A549 (cell line): ENCODE results near the gene XPO1. TPM values are rescaled to one million over a fixed set of nuclear protein-coding genes. Genes with fewer than 3 reads are reported as not detected.
A peak's percentile ranks its signal among the peaks of the same experiment; 100 is the strongest.

Experiments used
- ATAC-seq, 2 experiments: fragments of 200-7000 bp in 1 of 2; fragments of >200 bp in 1 of 2; cut with Nextera tagmentation in 1 of 2; cut with Tn5 transposase in 1 of 2; 3 replicates each; pipeline versions ENCODE4 v1.8.0 to v1.9.1; 2018 to 2020; ENCODE audit warnings: mild to moderate bottlenecking in 1 of 2, moderate library complexity in 1 of 2
- CTCF ChIA-PET: fragments of 300-600 bp; sonication (Branson Sonifier 250); formaldehyde crosslinking; extraction: SDS; loops from one replicate; lab custom pipeline; 2021; ENCODE audit warnings: antibody characterized with exemption, inconsistent platforms; lab: Yijun Ruan, JAX
- POLR2A ChIA-PET: fragments of 350-600 bp; formaldehyde crosslinking; extraction: SDS; loops from one replicate; lab custom pipeline; 2021; ENCODE audit warnings: antibody characterized with exemption, inconsistent platforms; lab: Yijun Ruan, JAX
- DNase-seq, 2 experiments: peaks; one replicate each; pipeline versions ENCODE4 v3.0.0 to v3.0.0-alpha.2; 2011 to 2016; ENCODE audit warnings: low read depth in 1 of 2, low spot score in 1 of 2
- FAIRE-seq: peaks from 2 replicates; lab custom pipeline; 2011; peaks lifted over from hg19 to GRCh38; lab: Jason Lieb, UNC
- H3K27ac ChIP-seq, 2 experiments: fragments of >200 bp; sonication (Bioruptor Twin); formaldehyde crosslinking; 3 replicates each; pipeline ENCODE4 v1.5.1; 2016 to 2017
- H3K4me1 ChIP-seq: fragments of >200 bp; sonication (Bioruptor Twin); formaldehyde crosslinking; 3 replicates; pipeline ENCODE4 v1.6.1; 2016
- H3K4me2 ChIP-seq: fragments of >200 bp; sonication (Bioruptor Twin); formaldehyde crosslinking; 3 replicates; pipeline ENCODE4 v1.6.1; 2016
- H3K4me3 ChIP-seq: fragments of >200 bp; sonication (Bioruptor Twin); formaldehyde crosslinking; 3 replicates; pipeline ENCODE4 v1.5.1; 2016
- H3K9me3 ChIP-seq: fragments of >200 bp; sonication (Bioruptor Twin); formaldehyde crosslinking; 3 replicates; pipeline ENCODE4 v1.6.1; 2016
- ATOH8 ChIP-seq: fragments of 250-450 bp; sonication (Bioruptor Pico); IDR thresholded peaks from 2 replicates; pipeline ENCODE4 v1.5.0; 2020; ENCODE audit warnings: low read depth, mild to moderate bottlenecking, moderate library complexity
- CBX2 ChIP-seq: fragments of 200-600 bp; sonication (generic); IDR thresholded peaks from 2 replicates; pipeline ENCODE4 v1.6.1; 2016; ENCODE audit warnings: low read depth, mild to moderate bottlenecking, borderline replicate concordance
- CEBPB ChIP-seq, 2 experiments: fragments of >200 bp in 1 of 2; sonication (Bioruptor Twin) in 1 of 2; formaldehyde crosslinking in 1 of 2; IDR thresholded peaks; 2 replicates each; pipeline ENCODE4 v1.6.1; 2012 to 2016
- CHD2 ChIP-seq: fragments of 150-350 bp; IDR thresholded peaks from 2 replicates; pipeline ENCODE4 v1.6.1; 2014; ENCODE audit warnings: low read length; ENCODE audit not compliant: partially characterized antibody
- E2F6 ChIP-seq: IDR thresholded peaks from 2 replicates; pipeline ENCODE4 v1.6.1; 2012; ENCODE audit warnings: low read depth, borderline replicate concordance
- EHF ChIP-seq: fragments of 250-450 bp; sonication (Bioruptor Pico); IDR thresholded peaks from 2 replicates; pipeline ENCODE4 v1.5.0; 2020; ENCODE audit warnings: mild to moderate bottlenecking
- EHMT2 ChIP-seq: fragments of 200-600 bp; sonication (generic); IDR thresholded peaks from 2 replicates; pipeline ENCODE4 v1.6.1; 2016; ENCODE audit warnings: antibody characterized with exemption, low read depth, mild to moderate bottlenecking, moderate library complexity
- EP300 ChIP-seq, 2 experiments: fragments of >200 bp; sonication (Bioruptor Twin); formaldehyde crosslinking; IDR thresholded peaks; 2 replicates in 1 of 2; 3 replicates in 1 of 2; pipeline ENCODE4 v1.6.1; 2016 to 2017
- FOSL2 ChIP-seq, 2 experiments: fragments of 450-650 bp in 1 of 2; fragments of >200 bp in 1 of 2; sonication (Bioruptor Twin) in 1 of 2; formaldehyde crosslinking; IDR thresholded peaks; 2 replicates each; pipeline versions ENCODE4 v1.5.0 to v1.6.1; 2016 to 2020; ENCODE audit warnings: mild to moderate bottlenecking in 1 of 2, moderate library complexity in 1 of 2
- HDAC2 ChIP-seq: fragments of 200-600 bp; sonication (generic); IDR thresholded peaks from 2 replicates; pipeline ENCODE4 v1.6.1; 2016
- HMGXB4 ChIP-seq: fragments of 250-450 bp; sonication (Bioruptor Pico); IDR thresholded peaks from 2 replicates; pipeline ENCODE4 v1.5.0; 2021; ENCODE audit warnings: mild to moderate bottlenecking, moderate library complexity, borderline replicate concordance
- HOXA7 ChIP-seq: fragments of 250-450 bp; sonication (Bioruptor Pico); IDR thresholded peaks from 2 replicates; pipeline ENCODE4 v1.5.0; 2020; ENCODE audit warnings: mild to moderate bottlenecking, moderate library complexity
- HOXB13 ChIP-seq: fragments of 250-450 bp; sonication (Bioruptor Pico); IDR thresholded peaks from 2 replicates; pipeline ENCODE4 v1.5.0; 2020; ENCODE audit warnings: low read depth, mild to moderate bottlenecking, moderate library complexity
- HOXB5 ChIP-seq: fragments of 250-450 bp; sonication (Bioruptor Pico); IDR thresholded peaks from 2 replicates; pipeline ENCODE4 v1.5.0; 2020; ENCODE audit warnings: mild to moderate bottlenecking, moderate library complexity
- KDM5A ChIP-seq: fragments of 200-600 bp; sonication (generic); IDR thresholded peaks from 2 replicates; pipeline ENCODE4 v1.6.1; 2016; ENCODE audit warnings: antibody characterized with exemption, mild to moderate bottlenecking
- NR3C1 ChIP-seq: fragments of >200 bp; sonication (Bioruptor Twin); formaldehyde crosslinking; IDR thresholded peaks from 3 replicates; pipeline ENCODE4 v1.6.1; 2017
- RCOR1 ChIP-seq: fragments of 150-350 bp; IDR thresholded peaks from 2 replicates; pipeline ENCODE4 v1.6.1; 2014; ENCODE audit warnings: antibody characterized with exemption, low read length, low read depth
- RNF2 ChIP-seq: fragments of 200-600 bp; sonication (generic); IDR thresholded peaks from 2 replicates; pipeline ENCODE4 v1.6.1; 2016; ENCODE audit warnings: low read depth, mild to moderate bottlenecking, antibody characterized with exemption, moderate library complexity, borderline replicate concordance
- SREBF2 ChIP-seq: fragments of 450-650 bp; IDR thresholded peaks from 2 replicates; pipeline ENCODE4 v1.6.1; 2014; ENCODE audit warnings: mild to moderate bottlenecking, moderate library complexity
- ZNF302 ChIP-seq: fragments of 250-450 bp; sonication (Bioruptor Pico); IDR thresholded peaks from 2 replicates; pipeline ENCODE4 v1.9.0; 2021; ENCODE audit warnings: inconsistent platforms, mild to moderate bottlenecking, moderate library complexity
- WGBS: methylation state at CpG from one replicate; pipeline ENCODE4 v1.1.6; 2017; ENCODE audit errors: missing lambda C conversion rate; 5-methylcytosine and 5-hydroxymethylcytosine counted together
- polyA plus RNA-seq, 4 experiments: library from polyadenylated mRNA; depleted of rRNA in 3 of 4; stranded (reverse); fragments of >200 nt; fragmentation: RNase III in 1 of 4; extraction: RNeasy Plus Mini Kit Qiagen cat#74134 plus additional on column Dnase treatment in 1 of 4; gene quantifications; 2 replicates in 3 of 4; 3 replicates in 1 of 4; pipeline ENCODE4 v1.2.3, GENCODE V29; 2011 to 2017

The XPO1 gene
- polyA plus RNA-seq, 2 of the 4 experiments (the other 2 are of a cell fraction) = 152 to 216 TPM

- peak overlapping the region; percentile 97 to 98 for H3K27ac ChIP-seq
- DNase-seq = peak in 1 of 2 experiments; percentile 30
- H3K4me1 ChIP-seq = peaks cover 40% of the 10 kb centered on the region
- CTCF ChIA-PET = no interaction called here
- no peaks in the 10 kb centered on the region for H3K9me3 ChIP-seq
- 0 out of 4 replicates have a peak, but pooled peaks of 1 of the 2 experiments have one; percentile 5 for TF ChIP-seq CEBPB (IDR thresholded peaks at IDR 0.05)
- no peak for TF ChIP-seq HDAC2
- TF ChIP-seq, all 56 proteins: peak for 1
- FAIRE-seq (no peak), ATAC-seq (peak in 1 of 2 experiments; percentile 2; a peak in 3 of 6 replicates)
- WGBS = 2% methylated on average over 9 of the region's 9 CpGs
- peak overlapping the region; percentile 83 for H3K4me3 ChIP-seq
- H3K4me2 ChIP-seq = peak overlapping the region; percentile 84
- POLR2A ChIA-PET = interaction anchor here (3.9 kb wide), 1 partner anchor 228 kb away, joined by 32 read pairs; no protein-coding TSS in a partner anchor
These were observed 2.0 kb downstream of the XPO1 start for GRCh38 chr2:61536180-61536571.

GRCh38 chr2:61535449-61535848 is 2.7 kb downstream of the XPO1 start:
- ChIA-PET POLR2A (interaction anchor here (1.7 kb wide), 1 partner anchor 318 kb away, joined by 4 read pairs; the partner anchor contains the start of gene FAM161A), CTCF (interaction anchor here (0.9 to 1.9 kb wide), 2 partner anchors 86 to 100 kb away, joined by 3 to 9 read pairs; no protein-coding TSS in a partner anchor)
- TF ChIP-seq FOSL2 (IDR thresholded peaks at IDR 0.05) (no peak), FOSL2 (CRISPR knock-in tag; IDR thresholded peaks at IDR 0.05) (peak; percentile 75), CBX2 (no peak)
- peak overlapping the region; percentile 62 to 97; a peak in 5 of 6 replicates for H3K27ac ChIP-seq
- 19% methylated on average over 5 of the region's 5 CpGs for WGBS
- H3K4me1 ChIP-seq = peaks cover 47% of the 10 kb centered on the region
- H3K4me2 ChIP-seq = peak overlapping the region; percentile 84
- no peak for DNase-seq
- peak overlapping the region; percentile 83 for H3K4me3 ChIP-seq
- no peaks in the 10 kb centered on the region for H3K9me3 ChIP-seq
- ATAC-seq = no peak
- no peak for FAIRE-seq

GRCh38 chr2:61534926-61535325 is 3.2 kb downstream of the XPO1 start:
- H3K4me2 ChIP-seq = peak overlapping the region; percentile 84
- TF ChIP-seq HOXB5 (CRISPR knock-in tag) (no peak), EP300 (IDR thresholded peaks at IDR 0.05) (no peak), SREBF2 (no peak), EHF (CRISPR knock-in tag) (no peak), EHMT2 (no peak), HMGXB4 (no peak), CHD2 (no peak), NR3C1 (no peak), CEBPB (IDR thresholded peaks at IDR 0.05) (no peak)
- 40% methylated on average over 2 of the region's 2 CpGs for WGBS
- CTCF ChIA-PET = interaction anchor here (0.9 to 1.9 kb wide), 3 partner anchors 57 to 101 kb away, joined by 3 to 9 read pairs (median 4); no protein-coding TSS in a partner anchor
- no peak for DNase-seq
- H3K27ac ChIP-seq = peak overlapping the region; percentile 62 to 97; a peak in 5 of 6 replicates
- H3K4me1 ChIP-seq = peaks cover 52% of the 10 kb centered on the region
- no peak for FAIRE-seq
- ATAC-seq = no peak
- no peaks in the 10 kb centered on the region for H3K9me3 ChIP-seq
- peak overlapping the region; percentile 83 for H3K4me3 ChIP-seq
- POLR2A ChIA-PET = interaction anchor here (0.6 to 1.7 kb wide), 2 partner anchors 319 to 339 kb away, joined by 4 to 5 read pairs; partner anchors contain the start of gene FAM161A

- no peak for TF ChIP-seq E2F6
- no peak for TF ChIP-seq RCOR1
- TF ChIP-seq ZNF302 (CRISPR knock-in tag) = no peak
- TF ChIP-seq ATOH8 = no peak
- TF ChIP-seq EHMT2 = no peak
- no peak for TF ChIP-seq NR3C1
- no peak for TF ChIP-seq KDM5A
- TF ChIP-seq HOXA7 (CRISPR knock-in tag) = no peak
- no peak for TF ChIP-seq RNF2
- no peak for TF ChIP-seq HOXB5 (CRISPR knock-in tag)
- no peak for TF ChIP-seq HOXB13 (CRISPR knock-in tag)
- no peak overlapping the region for H3K27ac ChIP-seq
- no peak for FAIRE-seq
- DNase-seq = no peak
- H3K4me3 ChIP-seq = no peak overlapping the region
- CTCF ChIA-PET = interaction anchor here (0.7 kb wide), 1 partner anchor 95 kb away, joined by 3 read pairs; no protein-coding TSS in a partner anchor
- peak overlapping the region; percentile 4; the same call in 2 of the 3 replicates for H3K4me2 ChIP-seq
- H3K9me3 ChIP-seq = no peaks in the 10 kb centered on the region
- peaks cover 55% of the 10 kb centered on the region for H3K4me1 ChIP-seq
- POLR2A ChIA-PET = interaction anchor here (0.6 kb wide), 1 partner anchor 127 kb away, joined by 3 read pairs; no protein-coding TSS in a partner anchor
- 72% methylated on average over 2 of the region's 2 CpGs for WGBS
- ATAC-seq = no peak
These were observed 7.4 kb downstream of the XPO1 start for GRCh38 chr2:61530749-61531148.
